Glutamatergic neuron (in vitro differentiated cells): ENCODE measurements around the gene TTLL6. TPM values are rescaled to one million over a fixed set of nuclear protein-coding genes. Genes with fewer than 3 reads are reported as not detected.

ENCODE experiments used
- DNase-seq: peaks from one replicate; pipeline ENCODE4 v3.0.0; 2022
- H3K27ac Mint-ChIP-seq: one replicate; pipeline ENCODE4 v1.8.0; 2020; ENCODE audit warnings: mild to moderate bottlenecking, mixed read lengths, inconsistent platforms; ENCODE audit not compliant: unreplicated experiment
- H3K27me3 Mint-ChIP-seq: one replicate; pipeline ENCODE4 v1.8.0; 2020; ENCODE audit warnings: mild to moderate bottlenecking, moderate library complexity, mixed read lengths, inconsistent platforms; ENCODE audit not compliant: unreplicated experiment
- H3K36me3 Mint-ChIP-seq: one replicate; pipeline ENCODE4 v1.8.0; 2020; ENCODE audit warnings: mild to moderate bottlenecking, mixed read lengths, inconsistent platforms; ENCODE audit not compliant: unreplicated experiment
- H3K4me1 Mint-ChIP-seq: one replicate; pipeline ENCODE4 v1.8.0; 2020; ENCODE audit warnings: mild to moderate bottlenecking, low read depth, mixed read lengths, inconsistent platforms; ENCODE audit not compliant: unreplicated experiment
- H3K4me3 Mint-ChIP-seq: one replicate; pipeline ENCODE4 v1.8.0; 2020; ENCODE audit warnings: mild to moderate bottlenecking, mixed read lengths, inconsistent platforms; ENCODE audit not compliant: unreplicated experiment
- H3K9me3 Mint-ChIP-seq: one replicate; pipeline ENCODE4 v1.8.0; 2020; ENCODE audit warnings: mild to moderate bottlenecking, moderate library complexity, mixed read lengths, inconsistent platforms; ENCODE audit not compliant: unreplicated experiment
- long read RNA-seq: library from polyadenylated mRNA; unstranded; transcript quantifications from one replicate; pipeline ENCODE4 v2.0.0, GENCODE V29; 2020; ENCODE audit not compliant: unreplicated experiment
- total RNA-seq: library from RNA; stranded (reverse); fragmentation: NEBNext Ultra II Directional; extraction: Animal tissue kit (Norgen Biotek cat#: 25700); gene quantifications from one replicate; pipeline ENCODE4 v1.2.1, GENCODE V29; 2021; ENCODE audit not compliant: unreplicated experiment
- TF ChIP-seq, protein P1 (sequence below): fragments of 200-600 bp; sonication (generic); IDR thresholded peaks from one replicate; pipeline ENCODE4 v1.5.0; 2021; ENCODE audit not compliant: partially characterized antibody, unreplicated experiment

TTLL6 gene
- 35.4 TPM for total RNA-seq
- long read RNA-seq, partial matches to known transcripts: 4 of 11 reads
- long read RNA-seq, other reads (novel, unspliced or antisense): 7 of 11 reads

DNA sequence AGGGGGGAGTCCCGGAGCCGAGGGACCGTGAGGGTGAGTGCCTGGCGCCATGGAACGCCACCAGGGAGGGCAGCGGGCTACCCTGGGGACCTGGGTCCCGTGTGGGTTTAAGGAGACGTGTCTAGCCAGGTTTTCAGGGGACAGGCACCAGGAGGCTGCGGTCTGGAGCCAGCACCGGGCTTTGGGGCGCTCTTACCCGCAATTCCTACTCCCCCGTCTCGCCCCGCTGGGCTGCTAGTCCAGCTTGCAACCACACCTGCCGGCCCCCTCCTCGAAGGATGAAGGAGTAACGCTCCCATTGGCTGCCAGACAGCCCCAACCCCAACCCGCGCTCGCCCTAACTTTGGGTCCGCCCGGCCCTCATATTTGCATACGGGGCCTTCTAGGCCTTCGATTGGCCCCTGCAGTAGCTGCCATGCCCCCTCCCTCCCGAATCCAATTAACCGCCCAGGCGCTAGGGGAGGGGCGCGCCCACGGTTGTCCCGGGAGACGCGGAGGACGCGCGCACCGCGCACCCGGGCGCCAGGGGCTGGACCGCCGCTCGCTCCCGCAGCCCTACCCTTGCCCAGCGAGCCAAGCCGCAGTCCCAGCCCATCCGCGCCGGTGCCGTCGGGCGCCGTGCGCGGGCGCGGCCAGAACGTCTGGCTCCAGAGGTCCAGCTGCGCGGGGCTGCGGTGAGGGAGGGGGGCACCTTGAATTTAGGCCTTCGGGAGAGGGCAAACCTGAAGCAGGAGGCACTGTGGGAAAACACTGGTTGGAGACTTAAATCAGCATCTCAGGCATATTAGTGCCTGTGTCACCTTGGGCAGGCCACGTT, at the start of gene TTLL6:
Gene TTLL6, minus strand, starts transcription at position 456 of the 817 bp plus-strand sequence. Its CDS starts 157 bp downstream, at position 299.
- Mint-ChIP-seq H3K27me3 (peaks cover 17% of the 10 kb centered on the region), H3K9me3 (peaks cover 26% of the 10 kb centered on the region), H3K36me3 (no peaks in the 10 kb centered on the region), H3K27ac (peak within 1 kb of the TSS; percentile 100), H3K4me1 (peaks cover 27% of the 10 kb centered on the region), H3K4me3 (peak within 1 kb of the TSS; percentile 98)
- peak; percentile 91 for DNase-seq
- TF ChIP-seq, protein P1, sequence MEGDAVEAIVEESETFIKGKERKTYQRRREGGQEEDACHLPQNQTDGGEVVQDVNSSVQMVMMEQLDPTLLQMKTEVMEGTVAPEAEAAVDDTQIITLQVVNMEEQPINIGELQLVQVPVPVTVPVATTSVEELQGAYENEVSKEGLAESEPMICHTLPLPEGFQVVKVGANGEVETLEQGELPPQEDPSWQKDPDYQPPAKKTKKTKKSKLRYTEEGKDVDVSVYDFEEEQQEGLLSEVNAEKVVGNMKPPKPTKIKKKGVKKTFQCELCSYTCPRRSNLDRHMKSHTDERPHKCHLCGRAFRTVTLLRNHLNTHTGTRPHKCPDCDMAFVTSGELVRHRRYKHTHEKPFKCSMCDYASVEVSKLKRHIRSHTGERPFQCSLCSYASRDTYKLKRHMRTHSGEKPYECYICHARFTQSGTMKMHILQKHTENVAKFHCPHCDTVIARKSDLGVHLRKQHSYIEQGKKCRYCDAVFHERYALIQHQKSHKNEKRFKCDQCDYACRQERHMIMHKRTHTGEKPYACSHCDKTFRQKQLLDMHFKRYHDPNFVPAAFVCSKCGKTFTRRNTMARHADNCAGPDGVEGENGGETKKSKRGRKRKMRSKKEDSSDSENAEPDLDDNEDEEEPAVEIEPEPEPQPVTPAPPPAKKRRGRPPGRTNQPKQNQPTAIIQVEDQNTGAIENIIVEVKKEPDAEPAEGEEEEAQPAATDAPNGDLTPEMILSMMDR: no peak

DNA sequence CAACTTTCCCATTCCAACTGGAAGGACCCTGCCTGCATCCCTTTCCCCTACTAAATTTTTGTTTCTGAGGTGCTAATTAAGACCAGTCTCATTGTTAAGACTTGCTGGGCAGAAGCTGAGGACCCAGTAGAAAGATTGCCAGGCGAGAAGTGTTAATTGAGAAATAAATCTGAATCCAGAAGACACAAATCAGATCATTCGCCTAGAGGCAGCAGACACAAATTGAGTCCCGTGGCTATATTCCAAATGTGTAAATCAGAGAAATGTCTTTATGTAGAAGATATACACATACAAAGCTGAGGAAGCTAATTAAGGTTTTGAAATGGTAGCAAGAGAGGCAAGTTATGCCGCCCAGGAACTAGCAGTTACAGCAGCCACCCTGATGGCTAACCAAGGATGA, 43.4 kb upstream of the TTLL6 start:
- TF ChIP-seq, protein P1: peak; percentile 1
- H3K4me3 Mint-ChIP-seq: no peak overlapping the region
- no peak overlapping the region for H3K27ac Mint-ChIP-seq
- H3K36me3 Mint-ChIP-seq: no peaks in the 10 kb centered on the region
- peaks cover 2% of the 10 kb centered on the region for H3K27me3 Mint-ChIP-seq
- no peaks in the 10 kb centered on the region for H3K4me1 Mint-ChIP-seq
- H3K9me3 Mint-ChIP-seq: peaks cover 2% of the 10 kb centered on the region
- no peak for DNase-seq

DNA sequence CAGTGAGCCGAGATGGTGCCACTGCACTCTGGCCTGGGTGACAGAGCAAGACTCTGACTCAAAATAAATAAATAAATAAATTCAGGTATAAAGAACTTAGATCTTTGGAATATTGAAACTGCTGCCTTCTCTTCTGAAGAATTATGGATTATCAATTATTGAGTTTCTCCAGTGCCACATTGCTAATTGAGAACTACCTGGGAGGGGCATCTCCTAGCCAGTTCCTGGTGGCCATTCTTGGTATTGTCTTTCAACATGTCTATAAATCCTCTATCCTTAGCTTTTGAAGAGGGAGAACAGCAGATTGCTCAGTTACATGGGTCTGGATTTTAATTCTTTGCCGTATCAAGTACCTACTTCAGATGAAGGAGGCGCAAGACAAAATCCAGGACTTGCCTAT, 43.0 kb upstream of the TTLL6 start:
- Mint-ChIP-seq H3K4me3 (no peak overlapping the region), H3K27ac (no peak overlapping the region)

DNA sequence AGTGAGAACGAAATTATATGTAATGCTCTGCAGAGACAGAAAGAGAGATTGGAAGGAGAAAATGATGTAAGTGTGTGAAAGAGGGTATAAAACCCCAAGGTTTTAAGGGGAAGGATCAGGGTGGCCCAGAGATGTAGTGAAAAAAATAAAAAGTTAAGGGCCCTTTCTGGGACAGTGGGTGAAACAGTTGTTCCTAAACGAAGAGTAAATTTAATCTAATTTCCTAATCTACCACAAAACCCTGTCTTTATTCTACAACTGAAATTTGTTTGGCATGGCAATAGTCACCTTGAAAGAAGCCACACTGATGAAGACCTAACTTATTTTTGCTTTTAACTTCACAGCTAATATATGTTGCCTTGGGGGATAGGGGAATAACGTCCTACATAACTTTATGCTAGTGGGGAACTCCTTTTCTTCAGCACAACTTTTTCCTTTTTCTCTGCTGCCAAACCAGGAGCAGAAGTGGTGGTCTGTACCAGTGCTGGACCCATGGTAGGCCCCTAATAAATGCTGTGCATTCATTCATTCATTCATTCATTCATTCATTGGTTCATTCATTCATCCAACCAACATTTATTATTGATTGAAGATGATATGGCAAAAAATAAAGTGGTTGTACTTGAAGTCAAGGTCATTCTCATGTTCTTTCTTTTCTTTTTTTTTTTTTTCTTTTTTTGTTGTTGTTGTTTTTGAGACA, 39.2 kb upstream of the TTLL6 start:
- no peak for DNase-seq
- Mint-ChIP-seq H3K4me1 (no peaks in the 10 kb centered on the region), H3K36me3 (no peaks in the 10 kb centered on the region), H3K27me3 (no peaks in the 10 kb centered on the region), H3K27ac (no peak overlapping the region), H3K4me3 (no peak overlapping the region), H3K9me3 (peaks cover 2% of the 10 kb centered on the region)
- TF ChIP-seq, protein P1: no peak

More for the DNA sequence above, 43.0 kb upstream of the TTLL6 start:
- Mint-ChIP-seq H3K27me3 (peaks cover 2% of the 10 kb centered on the region), H3K9me3 (peaks cover 2% of the 10 kb centered on the region), H3K4me1 (no peaks in the 10 kb centered on the region), H3K36me3 (no peaks in the 10 kb centered on the region)
- no peak for DNase-seq
- TF ChIP-seq, protein P1: peak; percentile 52
